Activated T-helper 17 cell treated with anti-CD3 and anti-CD28 coated beads, Interleukin-2, amount 50 U/mL, for 72 hours (primary cell): ENCODE data around the gene FBXL20. TPM values are rescaled to one million over a fixed set of nuclear protein-coding genes. Genes with fewer than 3 reads are reported as not detected.

Experiments used
- ATAC-seq: fragments of 150-1000 bp; cut with Tn5 transposase; replicated peaks from 2 replicates; pipeline ENCODE4 v1.10.0; 2021; ENCODE audit warnings: mild to moderate bottlenecking, moderate library complexity
- H3K27ac Mint-ChIP-seq: one replicate; pipeline ENCODE4 v1.8.0; 2022; ENCODE audit warnings: mixed read lengths
- H3K27me3 Mint-ChIP-seq: one replicate; pipeline ENCODE4 v1.8.0; 2022; ENCODE audit warnings: mixed read lengths
- H3K36me3 Mint-ChIP-seq: one replicate; pipeline ENCODE4 v1.8.0; 2022; ENCODE audit warnings: low read depth, mild to moderate bottlenecking, mixed read lengths
- H3K4me1 Mint-ChIP-seq: one replicate; pipeline ENCODE4 v1.8.0; 2022; ENCODE audit warnings: mixed read lengths
- H3K4me3 Mint-ChIP-seq: one replicate; pipeline ENCODE4 v1.8.0; 2022; ENCODE audit warnings: mild to moderate bottlenecking, mixed read lengths
- H3K9me3 Mint-ChIP-seq: one replicate; pipeline ENCODE4 v1.8.0; 2022; ENCODE audit warnings: mixed read lengths
- total RNA-seq, 2 donors: library from RNA; stranded (reverse); gene quantifications; one replicate each; pipeline ENCODE4 v1.2.3, GENCODE V29; 2022

Gene FBXL20
- total RNA-seq, 2 donors from 2014 or later, result 20.2 to 20.7 TPM

GRCh38 chr17:39225959-39226683, 175.3 kb downstream of the FBXL20 start:
- ATAC-seq, result peak; percentile 48
- H3K27ac Mint-ChIP-seq, result no peak overlapping the region
- peaks cover 5% of the 10 kb centered on the region for H3K4me1 Mint-ChIP-seq
- peaks cover 32% of the 10 kb centered on the region for H3K27me3 Mint-ChIP-seq
- no peaks in the 10 kb centered on the region for H3K9me3 Mint-ChIP-seq
- peaks cover 5% of the 10 kb centered on the region for H3K36me3 Mint-ChIP-seq
- peak overlapping the region; percentile 75 for H3K4me3 Mint-ChIP-seq

GRCh38 chr17:39225308-39225958, 176.0 kb downstream of the FBXL20 start, which contains the start of gene STAC2:
Gene STAC2 (minus strand): TSS chr17:39225945. CDS start chr17:39225502, 443 bp downstream.
- ATAC-seq, result no peak
- peaks cover 5% of the 10 kb centered on the region for H3K36me3 Mint-ChIP-seq
- no peak within 1 kb of the TSS for H3K27ac Mint-ChIP-seq
- peaks cover 32% of the 10 kb centered on the region for H3K27me3 Mint-ChIP-seq
- no peaks in the 10 kb centered on the region for H3K9me3 Mint-ChIP-seq
- H3K4me3 Mint-ChIP-seq, result peak within 1 kb of the TSS; percentile 75
- peaks cover 5% of the 10 kb centered on the region for H3K4me1 Mint-ChIP-seq

GRCh38 chr17:39224778-39225307, 176.6 kb downstream of the FBXL20 start:
- Mint-ChIP-seq H3K36me3 (peaks cover 5% of the 10 kb centered on the region), H3K4me3 (peak overlapping the region; percentile 56), H3K4me1 (peaks cover 5% of the 10 kb centered on the region), H3K27me3 (peaks cover 31% of the 10 kb centered on the region), H3K9me3 (no peaks in the 10 kb centered on the region), H3K27ac (no peak overlapping the region)
- ATAC-seq, result no peak

- Mint-ChIP-seq H3K27me3 (peaks cover 27% of the 10 kb centered on the region), H3K36me3 (peaks cover 5% of the 10 kb centered on the region), H3K27ac (no peak overlapping the region), H3K9me3 (no peaks in the 10 kb centered on the region), H3K4me1 (peaks cover 5% of the 10 kb centered on the region), H3K4me3 (peak overlapping the region; percentile 56)
- no peak for ATAC-seq
Observed at GRCh38 chr17:39223907-39224777, 177.3 kb downstream of the FBXL20 start.

- peaks cover 5% of the 10 kb centered on the region for H3K4me1 Mint-ChIP-seq
- no peak overlapping the region for H3K27ac Mint-ChIP-seq
- peaks cover 25% of the 10 kb centered on the region for H3K27me3 Mint-ChIP-seq
- H3K36me3 Mint-ChIP-seq, result peaks cover 5% of the 10 kb centered on the region
- no peak for ATAC-seq
- H3K4me3 Mint-ChIP-seq, result peak overlapping the region; percentile 34
- no peaks in the 10 kb centered on the region for H3K9me3 Mint-ChIP-seq
Observed at GRCh38 chr17:39222866-39223834, 178.3 kb downstream of the FBXL20 start.

GRCh38 chr17:39222151-39222550, 179.3 kb downstream of the FBXL20 start:
- ATAC-seq, result no peak
- Mint-ChIP-seq H3K9me3 (no peaks in the 10 kb centered on the region), H3K4me1 (peaks cover 5% of the 10 kb centered on the region), H3K27ac (no peak overlapping the region), H3K36me3 (peaks cover 5% of the 10 kb centered on the region), H3K27me3 (peaks cover 19% of the 10 kb centered on the region), H3K4me3 (no peak overlapping the region)

DNA sequence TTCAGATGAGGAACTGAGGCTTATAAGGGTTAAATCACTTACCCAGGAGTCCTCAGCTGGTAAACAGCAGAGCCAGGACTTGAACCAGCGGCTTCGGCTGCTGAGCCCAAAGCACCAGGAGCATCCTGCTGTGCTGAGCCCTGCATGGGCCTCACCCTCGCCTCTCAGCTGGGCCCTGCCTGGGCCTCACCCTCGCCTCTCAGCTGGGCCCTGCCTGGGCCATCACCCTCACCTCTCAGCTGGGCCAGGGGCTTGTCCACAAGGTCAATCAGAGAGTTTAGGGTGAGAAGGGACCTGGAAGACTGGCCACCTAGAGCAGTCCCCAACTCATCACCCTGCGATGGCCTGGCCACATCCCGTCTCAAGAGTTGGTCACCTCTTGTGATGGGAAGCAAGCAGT, 179.9 kb downstream of the FBXL20 start:
- Mint-ChIP-seq H3K27ac (no peak overlapping the region), H3K4me3 (no peak overlapping the region), H3K36me3 (peaks cover 5% of the 10 kb centered on the region), H3K27me3 (peaks cover 19% of the 10 kb centered on the region), H3K4me1 (peaks cover 5% of the 10 kb centered on the region), H3K9me3 (no peaks in the 10 kb centered on the region)
- ATAC-seq, result no peak

DNA sequence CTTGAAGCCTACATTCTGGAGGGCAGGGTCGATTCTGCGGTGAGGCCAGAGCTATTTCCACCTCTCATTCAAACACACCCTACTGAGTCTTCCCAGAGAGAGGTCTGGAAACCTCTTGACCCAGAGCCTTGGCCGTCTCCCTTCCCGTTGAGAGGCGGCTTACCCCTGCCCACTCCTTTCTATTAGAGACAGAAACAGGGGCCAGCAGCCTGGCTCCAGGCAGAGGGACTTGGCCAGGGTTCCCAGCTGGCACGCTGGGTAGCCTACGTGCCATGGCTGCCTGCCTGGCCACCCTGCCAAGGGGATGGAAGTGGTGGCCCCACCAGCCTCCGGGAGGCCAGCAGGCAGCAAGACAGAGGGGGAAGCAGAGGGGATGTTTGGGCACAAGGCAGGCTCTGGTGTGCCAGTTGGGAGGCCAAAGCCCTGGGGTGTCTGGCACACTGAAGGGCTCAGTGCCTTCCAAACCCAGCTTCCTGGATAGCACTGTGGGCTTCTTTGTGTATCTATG, 181.7 kb downstream of the FBXL20 start:
- Mint-ChIP-seq H3K4me3 (no peak overlapping the region), H3K27me3 (peaks cover 19% of the 10 kb centered on the region), H3K36me3 (peaks cover 5% of the 10 kb centered on the region), H3K4me1 (no peaks in the 10 kb centered on the region), H3K9me3 (no peaks in the 10 kb centered on the region), H3K27ac (no peak overlapping the region)
- ATAC-seq, result no peak

DNA sequence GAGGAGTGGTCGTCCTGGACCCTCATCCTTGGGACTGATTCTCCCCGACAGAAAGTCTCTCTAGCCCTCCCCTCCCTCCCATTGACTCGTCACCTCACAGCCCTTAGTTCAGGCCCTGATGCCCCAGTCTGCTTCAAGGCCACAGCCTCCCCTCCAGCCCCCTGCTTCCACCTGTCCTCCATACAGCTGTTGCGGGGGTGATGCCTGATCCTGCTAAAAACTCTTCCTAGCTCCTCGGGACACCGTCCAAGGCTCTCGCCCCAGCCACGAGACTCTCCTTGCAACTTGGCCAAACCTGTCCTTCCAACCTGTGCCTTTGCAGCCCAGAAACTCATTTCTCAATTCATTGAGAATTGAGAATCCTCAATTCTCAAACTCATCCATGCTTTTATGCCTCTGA, 182.5 kb downstream of the FBXL20 start:
- Mint-ChIP-seq H3K4me3 (no peak overlapping the region), H3K27me3 (peaks cover 15% of the 10 kb centered on the region), H3K36me3 (peaks cover 3% of the 10 kb centered on the region), H3K9me3 (no peaks in the 10 kb centered on the region), H3K27ac (no peak overlapping the region), H3K4me1 (no peaks in the 10 kb centered on the region)
- no peak for ATAC-seq

- no peak overlapping the region for H3K27ac Mint-ChIP-seq
- H3K4me3 Mint-ChIP-seq, result no peak overlapping the region
- H3K27me3 Mint-ChIP-seq, result peaks cover 12% of the 10 kb centered on the region
- H3K36me3 Mint-ChIP-seq, result no peaks in the 10 kb centered on the region
- H3K4me1 Mint-ChIP-seq, result no peaks in the 10 kb centered on the region
- no peaks in the 10 kb centered on the region for H3K9me3 Mint-ChIP-seq
- ATAC-seq, result no peak
Observed at GRCh38 chr17:39217734-39218369, 183.6 kb downstream of the FBXL20 start.

DNA sequence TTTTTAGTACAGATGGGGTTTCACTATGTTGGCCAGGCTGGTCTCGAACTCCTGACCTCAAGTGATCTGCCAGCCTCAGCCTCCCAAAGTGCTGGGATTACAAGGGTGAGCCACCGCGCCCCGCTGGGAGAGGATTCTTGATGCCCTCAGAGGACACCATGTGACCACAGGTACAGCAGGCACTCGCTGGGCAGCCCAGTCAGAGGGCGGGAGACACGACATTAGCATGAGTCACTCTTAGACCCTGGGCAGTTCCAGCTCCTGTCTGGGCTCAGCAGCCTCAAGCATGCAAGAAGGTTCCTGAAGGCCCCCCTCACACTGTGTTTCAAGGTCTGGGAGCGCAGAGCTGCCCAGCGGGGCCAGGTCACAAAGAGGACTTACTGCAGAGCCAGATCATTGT, 187.6 kb downstream of the FBXL20 start:
- Mint-ChIP-seq H3K9me3 (no peaks in the 10 kb centered on the region), H3K36me3 (no peaks in the 10 kb centered on the region), H3K4me1 (no peaks in the 10 kb centered on the region), H3K4me3 (no peak overlapping the region), H3K27ac (no peak overlapping the region), H3K27me3 (peaks cover 6% of the 10 kb centered on the region)
- ATAC-seq, result no peak

GRCh38 chr17:39212841-39213480, 188.5 kb downstream of the FBXL20 start:
- H3K4me1 Mint-ChIP-seq, result peaks cover 7% of the 10 kb centered on the region
- H3K4me3 Mint-ChIP-seq, result no peak overlapping the region
- H3K27ac Mint-ChIP-seq, result no peak overlapping the region
- no peak for ATAC-seq
- no peaks in the 10 kb centered on the region for H3K9me3 Mint-ChIP-seq
- H3K27me3 Mint-ChIP-seq, result peaks cover 6% of the 10 kb centered on the region
- H3K36me3 Mint-ChIP-seq, result no peaks in the 10 kb centered on the region
